ENCODE results near the gene GPR146. TPM values are rescaled to one million over a fixed set of nuclear protein-coding genes. Genes with fewer than 3 reads are reported as not detected.

The GPR146 gene
- total RNA-seq, 2 donors from 2014 or later = 9.0 to 20.3 TPM

GRCh38 chr7:1010226-1010625 lies 34.1 kb upstream of the GPR146 start:
- DNase-seq (ENCODE audit: low spot score) (no peak), ATAC-seq (ENCODE audit: insufficient number of reproducible peaks, low FRiP score, low read depth) (no peak)
- H3K36me3 ChIP-seq = peaks cover 21% of the 10 kb centered on the region
- no peak overlapping the region for H3K27ac ChIP-seq
- H3K9me3 ChIP-seq = no peaks in the 10 kb centered on the region
- no peak for TF ChIP-seq CTCF (IDR thresholded peaks at IDR 0.05)
- no peaks in the 10 kb centered on the region for H3K27me3 ChIP-seq (replicated peaks; ENCODE audit: insufficient read depth)
- no peaks in the 10 kb centered on the region for H3K4me1 ChIP-seq (ENCODE audit: control insufficient read depth in 1 of 2, low read depth in 2 of 2)
- no peak overlapping the region for H3K4me3 ChIP-seq

- no peak for ATAC-seq (ENCODE audit: insufficient number of reproducible peaks, low FRiP score, low read depth)
- TF ChIP-seq CTCF (IDR thresholded peaks at IDR 0.05) = no peak
Measured at GRCh38 chr7:1011297-1012003, 32.9 kb upstream of the GPR146 start.

GRCh38 chr7:1012004-1012715 lies 32.2 kb upstream of the GPR146 start:
- ATAC-seq (ENCODE audit: insufficient number of reproducible peaks, low FRiP score, low read depth) (no peak), DNase-seq (ENCODE audit: low spot score) (no peak)
- H3K9me3 ChIP-seq = no peaks in the 10 kb centered on the region
- no peaks in the 10 kb centered on the region for H3K27me3 ChIP-seq (replicated peaks; ENCODE audit: insufficient read depth)
- no peak overlapping the region for H3K4me3 ChIP-seq
- TF ChIP-seq CTCF (IDR thresholded peaks at IDR 0.05) = no peak
- H3K27ac ChIP-seq = no peak overlapping the region
- H3K36me3 ChIP-seq = peaks cover 18% of the 10 kb centered on the region
- H3K4me1 ChIP-seq (ENCODE audit: control insufficient read depth in 1 of 2, low read depth in 2 of 2) = no peaks in the 10 kb centered on the region

More at GRCh38 chr7:1011297-1012003, 32.9 kb upstream of the GPR146 start:
- no peaks in the 10 kb centered on the region for H3K9me3 ChIP-seq
- H3K4me1 ChIP-seq (ENCODE audit: control insufficient read depth in 1 of 2, low read depth in 2 of 2) = no peaks in the 10 kb centered on the region
- no peak overlapping the region for H3K27ac ChIP-seq
- peaks cover 21% of the 10 kb centered on the region for H3K36me3 ChIP-seq
- H3K27me3 ChIP-seq (replicated peaks; ENCODE audit: insufficient read depth) = no peaks in the 10 kb centered on the region
- H3K4me3 ChIP-seq = no peak overlapping the region
- DNase-seq (ENCODE audit: low spot score) = no peak

GRCh38 chr7:1012716-1013095 lies 31.6 kb upstream of the GPR146 start:
- TF ChIP-seq CTCF (IDR thresholded peaks at IDR 0.05) = no peak
- Histone ChIP-seq H3K4me3 (no peak overlapping the region), H3K4me1 (ENCODE audit: control insufficient read depth in 1 of 2, low read depth in 2 of 2) (no peaks in the 10 kb centered on the region), H3K9me3 (no peaks in the 10 kb centered on the region), H3K27ac (no peak overlapping the region), H3K27me3 (replicated peaks; ENCODE audit: insufficient read depth) (no peaks in the 10 kb centered on the region), H3K36me3 (peaks cover 13% of the 10 kb centered on the region)
- DNase-seq (ENCODE audit: low spot score) (no peak), ATAC-seq (ENCODE audit: insufficient number of reproducible peaks, low FRiP score, low read depth) (no peak)

GRCh38 chr7:1013581-1013980 lies 30.8 kb upstream of the GPR146 start:
- Histone ChIP-seq H3K36me3 (peaks cover 14% of the 10 kb centered on the region), H3K9me3 (no peaks in the 10 kb centered on the region), H3K4me1 (ENCODE audit: control insufficient read depth in 1 of 2, low read depth in 2 of 2) (no peaks in the 10 kb centered on the region), H3K27me3 (replicated peaks; ENCODE audit: insufficient read depth) (no peaks in the 10 kb centered on the region), H3K27ac (no peak overlapping the region), H3K4me3 (no peak overlapping the region)
- DNase-seq (ENCODE audit: low spot score) (no peak), ATAC-seq (ENCODE audit: insufficient number of reproducible peaks, low FRiP score, low read depth) (no peak)
- TF ChIP-seq CTCF (IDR thresholded peaks at IDR 0.05) = no peak

All from thoracic aorta (tissue), 2 donors.